GM23248 (cell line): ENCODE measurements around the gene TMEM72. TPM values are rescaled to one million over a fixed set of nuclear protein-coding genes. Genes with fewer than 3 reads are reported as not detected.

Experiments
- DNase-seq: peaks from one replicate; pipeline ENCODE4 v3.0.0-alpha.2; 2015
- H2AFZ ChIP-seq: fragments of 200-600 bp; sonication (generic); 2 replicates; pipeline ENCODE4 v1.6.1; 2016; ENCODE audit warnings: antibody characterized with exemption
- H3F3A ChIP-seq: fragments of 200-600 bp; sonication (generic); 2 replicates; pipeline ENCODE4 v1.6.1; 2016; ENCODE audit warnings: mild to moderate bottlenecking, antibody characterized with exemption, mixed run types; ENCODE audit not compliant: insufficient read depth
- H3K27ac ChIP-seq: fragments of 200-600 bp; sonication (generic); 2 replicates; pipeline ENCODE4 v1.5.1; 2016; ENCODE audit warnings: mild to moderate bottlenecking
- H3K27me3 ChIP-seq: fragments of 200-600 bp; sonication (generic); replicated peaks from 2 replicates; pipeline ENCODE4 v1.6.1; 2016; ENCODE audit warnings: mild to moderate bottlenecking; ENCODE audit not compliant: insufficient read depth
- H3K36me3 ChIP-seq: fragments of 200-600 bp; sonication (generic); 2 replicates; pipeline ENCODE4 v1.6.1; 2016; ENCODE audit warnings: low read depth, mild to moderate bottlenecking
- H3K4me1 ChIP-seq: fragments of 200-600 bp; sonication (generic); 2 replicates; pipeline ENCODE4 v1.6.1; 2016; ENCODE audit warnings: mild to moderate bottlenecking; ENCODE audit not compliant: insufficient read depth
- H3K4me2 ChIP-seq: fragments of 200-600 bp; sonication (generic); one replicate; pipeline ENCODE4 v1.6.1; 2016; ENCODE audit warnings: mild to moderate bottlenecking; ENCODE audit not compliant: unreplicated experiment
- H3K4me3 ChIP-seq: fragments of 200-600 bp; sonication (generic); 2 replicates; pipeline ENCODE4 v1.5.1; 2016; ENCODE audit warnings: mild to moderate bottlenecking
- H3K79me2 ChIP-seq: fragments of 200-600 bp; sonication (generic); 2 replicates; pipeline ENCODE4 v1.6.1; 2016; ENCODE audit warnings: mild to moderate bottlenecking; ENCODE audit not compliant: insufficient read depth
- H3K9ac ChIP-seq: fragments of 200-600 bp; sonication (generic); 2 replicates; pipeline ENCODE4 v1.6.1; 2016; ENCODE audit warnings: mild to moderate bottlenecking
- H3K9me2 ChIP-seq: fragments of 200-600 bp; sonication (generic); 2 replicates; pipeline ENCODE4 v1.6.1; 2016; ENCODE audit warnings: mixed run types, mild to moderate bottlenecking, moderate library complexity; ENCODE audit not compliant: insufficient read depth
- H3K9me3 ChIP-seq: fragments of 200-600 bp; sonication (generic); one replicate; pipeline ENCODE4 v1.6.1; 2017; ENCODE audit warnings: low read depth
- H4K20me1 ChIP-seq: fragments of 200-600 bp; sonication (generic); 2 replicates; pipeline ENCODE4 v1.6.0; 2016; ENCODE audit not compliant: insufficient read depth
- EZH2 ChIP-seq: fragments of 200-600 bp; sonication (generic); IDR thresholded peaks from 2 replicates; pipeline ENCODE4 v1.6.1; 2018; ENCODE audit warnings: antibody characterized with exemption, mild to moderate bottlenecking; ENCODE audit not compliant: insufficient read depth, poor library complexity, severe bottlenecking
- EZH2phosphoT487 ChIP-seq: fragments of 200-600 bp; sonication (generic); IDR thresholded peaks from 2 replicates; pipeline ENCODE4 v1.6.1; 2018; ENCODE audit warnings: antibody characterized with exemption, moderate library complexity, mild to moderate bottlenecking, low read depth; ENCODE audit not compliant: insufficient read depth
- WGBS, 2 experiments: methylation state at CpG; one replicate each; pipeline ENCODE4 v1.1.6; 2015 to 2017; ENCODE audit warnings: low lambda C conversion rate in 2 of 2, low coverage in 1 of 2; ENCODE audit errors: missing lambda C conversion rate in 2 of 2; 5-methylcytosine and 5-hydroxymethylcytosine counted together
- in situ Hi-C: fragments of 300-500 bp; cut with MboI; formaldehyde crosslinking; loops from 2 replicates; pipeline ENCODE4 v1.15.0; 2020
- polyA plus RNA-seq: library from polyadenylated mRNA; unstranded; fragments of >200 nt; fragmentation: Nextera tagmentation; extraction: Ambion mirVana; gene quantifications from 2 replicates; pipeline ENCODE4 v1.2.1, GENCODE V29; 2016
- total RNA-seq: library from RNA; depleted of rRNA; stranded (reverse); fragments of >200 nt; shearing (Covaris generic); gene quantifications from 2 replicates; pipeline ENCODE4 v1.2.3, GENCODE V29; 2014

The TMEM72 gene
- total and polyA plus RNA-seq, 2 experiments from 2014 or later = not detected

GRCh38 chr10:44954962-44955361 lies 43.8 kb downstream of the TMEM72 start:
- no peak for DNase-seq
- Histone ChIP-seq H3K9ac (no peak overlapping the region), H3K36me3 (no peaks in the 10 kb centered on the region), H2AFZ (no peak overlapping the region), H3F3A (peaks cover 10% of the 10 kb centered on the region; the same call in 1 of the 2 replicates), H3K4me2 (no peak overlapping the region), H3K27ac (no peak overlapping the region), H4K20me1 (no peaks in the 10 kb centered on the region), H3K27me3 (no peaks in the 10 kb centered on the region), H3K4me3 (no peak overlapping the region), H3K9me3 (no peaks in the 10 kb centered on the region), H3K9me2 (no peaks in the 10 kb centered on the region), H3K79me2 (no peaks in the 10 kb centered on the region; the same call in 1 of the 2 replicates), H3K4me1 (peaks cover 12% of the 10 kb centered on the region)
- TF ChIP-seq EZH2 = no peak
- no peak for TF ChIP-seq EZH2phosphoT487
- in situ Hi-C loops = no loop called here

- Histone ChIP-seq H4K20me1 (no peaks in the 10 kb centered on the region), H3K9me2 (no peaks in the 10 kb centered on the region), H2AFZ (no peak overlapping the region), H3K4me1 (peaks cover 12% of the 10 kb centered on the region), H3K36me3 (no peaks in the 10 kb centered on the region), H3K9me3 (no peaks in the 10 kb centered on the region), H3K9ac (no peak overlapping the region), H3K27me3 (no peaks in the 10 kb centered on the region), H3K4me2 (no peak overlapping the region), H3K4me3 (no peak overlapping the region), H3K79me2 (no peaks in the 10 kb centered on the region; the same call in 1 of the 2 replicates), H3K27ac (no peak overlapping the region), H3F3A (peaks cover 10% of the 10 kb centered on the region; the same call in 1 of the 2 replicates)
- no peak for DNase-seq
- TF ChIP-seq EZH2phosphoT487 = no peak
- WGBS, 2 experiments = 54 to 55% methylated on average over 8 of the region's 8 CpGs
- in situ Hi-C loops = no loop called here
Measured at GRCh38 chr10:44955413-44956070, 44.4 kb downstream of the TMEM72 start.

GRCh38 chr10:44956226-44956625 lies 45.1 kb downstream of the TMEM72 start:
- no peaks in the 10 kb centered on the region; the same call in 1 of the 2 replicates for H3K79me2 ChIP-seq
- 85 to 87% methylated on average over 4 of the region's 4 CpGs for WGBS, 2 experiments
- no peak overlapping the region for H3K9ac ChIP-seq
- H2AFZ ChIP-seq = no peak overlapping the region
- H3K4me1 ChIP-seq = peaks cover 12% of the 10 kb centered on the region
- H3F3A ChIP-seq = peaks cover 10% of the 10 kb centered on the region; the same call in 1 of the 2 replicates
- in situ Hi-C loops = no loop called here
- no peak for TF ChIP-seq EZH2
- no peak for TF ChIP-seq EZH2phosphoT487
- H3K9me2 ChIP-seq = no peaks in the 10 kb centered on the region
- no peaks in the 10 kb centered on the region for H3K9me3 ChIP-seq
- no peak overlapping the region for H3K27ac ChIP-seq
- H3K4me2 ChIP-seq = no peak overlapping the region
- H3K4me3 ChIP-seq = no peak overlapping the region
- no peaks in the 10 kb centered on the region for H3K36me3 ChIP-seq
- no peaks in the 10 kb centered on the region for H3K27me3 ChIP-seq
- H4K20me1 ChIP-seq = no peaks in the 10 kb centered on the region
- no peak for DNase-seq

GRCh38 chr10:44956717-44957706 lies 45.9 kb downstream of the TMEM72 start:
- H4K20me1 ChIP-seq = no peaks in the 10 kb centered on the region
- H3K36me3 ChIP-seq = no peaks in the 10 kb centered on the region
- H3K9me2 ChIP-seq = no peaks in the 10 kb centered on the region
- no peak overlapping the region for H2AFZ ChIP-seq
- H3K9me3 ChIP-seq = no peaks in the 10 kb centered on the region
- no peak for DNase-seq
- H3K9ac ChIP-seq = no peak overlapping the region
- H3K27me3 ChIP-seq = no peaks in the 10 kb centered on the region
- H3F3A ChIP-seq = peaks cover 10% of the 10 kb centered on the region; the same call in 1 of the 2 replicates
- H3K27ac ChIP-seq = no peak overlapping the region
- 93 to 96% methylated on average over 3 to 4 of the region's 4 CpGs for WGBS, 2 experiments
- H3K4me1 ChIP-seq = peaks cover 12% of the 10 kb centered on the region
- H3K4me2 ChIP-seq = no peak overlapping the region
- no peak overlapping the region for H3K4me3 ChIP-seq
- in situ Hi-C loops = no loop called here
- TF ChIP-seq EZH2phosphoT487 (no peak), EZH2 (no peak)
- H3K79me2 ChIP-seq = no peaks in the 10 kb centered on the region; the same call in 1 of the 2 replicates
